ENCODE results near the gene ERG.

GRCh38 chr21:38486706-38487105 is 11.6 kb downstream of the ERG start:
- TF ChIP-seq ZBTB26 (CRISPR knock-in tag; IDR thresholded peaks at IDR 0.05; ENCODE audit: borderline replicate concordance) (no peak), MAFF (IDR thresholded peaks at IDR 0.05; ENCODE audit: low read depth, low read length) (no peak), ZNF564 (CRISPR knock-in tag; IDR thresholded peaks at IDR 0.05) (no peak), SMARCC2 (IDR thresholded peaks at IDR 0.05) (no peak), CBX2 (IDR thresholded peaks at IDR 0.05; ENCODE audit: low read depth, low read length) (no peak), CBX2 (CRISPR knock-in tag; IDR thresholded peaks at IDR 0.05; ENCODE audit: low read depth) (no peak), POLR2AphosphoS5 (IDR thresholded peaks at IDR 0.05; ENCODE audit: low read depth, low read length) (no peak), ZBTB38 (CRISPR knock-in tag; IDR thresholded peaks at IDR 0.05) (no peak), EP300 (IDR thresholded peaks at IDR 0.05; ENCODE audit: low read depth in 2 of 2, low read length in 2 of 2) (no peak), EP300 (CRISPR knock-in tag; IDR thresholded peaks at IDR 0.05; ENCODE audit: borderline replicate concordance) (no peak), ZNF235 (CRISPR knock-in tag; IDR thresholded peaks at IDR 0.05; ENCODE audit: borderline replicate concordance) (no peak), CEBPB (IDR thresholded peaks at IDR 0.05; ENCODE audit: borderline replicate concordance, low read depth, low read length) (no peak), HMGXB4 (CRISPR knock-in tag; IDR thresholded peaks at IDR 0.05; ENCODE audit: borderline replicate concordance in 1 of 2, low read depth in 1 of 2) (no peak)

All from HepG2 (cell line).